Natural killer cell (primary cell): ENCODE results near the gene ACTR3. TPM values are rescaled to one million over a fixed set of nuclear protein-coding genes. Genes with fewer than 3 reads are reported as not detected.

Experiments
- ATAC-seq, 3 donors: fragments of 150-1000 bp in 2 of 3; fragments of 200-7000 bp in 1 of 3; cut with Tn5 transposase; 1 replicate in 1 of 3; 2 replicates in 2 of 3; pipeline ENCODE4 v1.10.0; 2021; ENCODE audit warnings: mild to moderate bottlenecking in 2 of 3, moderate library complexity in 2 of 3
- DNase-seq, 2 donors: peaks; one replicate each; pipeline versions ENCODE4 v3.0.0 to v3.0.0-alpha.2; 2013 to 2021; ENCODE audit warnings: mixed read lengths in 1 of 2
- H3K27ac ChIP-seq: one replicate; pipeline ENCODE4 v1.5.1; 2013; ENCODE audit warnings: mild to moderate bottlenecking, low read length
- H3K27me3 ChIP-seq: one replicate; pipeline ENCODE4 v1.6.1; 2013; ENCODE audit warnings: low read length; ENCODE audit not compliant: control insufficient read depth, insufficient read depth
- H3K36me3 ChIP-seq: one replicate; pipeline ENCODE4 v1.6.1; 2013; ENCODE audit warnings: low read length; ENCODE audit not compliant: control insufficient read depth, insufficient read depth
- H3K4me1 ChIP-seq: one replicate; pipeline ENCODE4 v1.6.1; 2013; ENCODE audit warnings: low read length; ENCODE audit not compliant: control insufficient read depth, insufficient read depth
- H3K4me3 ChIP-seq: one replicate; pipeline ENCODE4 v1.5.1; 2013; ENCODE audit warnings: low read length
- H3K9me3 ChIP-seq: one replicate; pipeline ENCODE4 v1.6.1; 2013; ENCODE audit warnings: low read length; ENCODE audit not compliant: control insufficient read depth, insufficient read depth
- H3K27ac Mint-ChIP-seq, 2 donors: one replicate each; pipeline ENCODE4 v1.8.0; 2022; ENCODE audit warnings: mild to moderate bottlenecking in 2 of 2, mixed read lengths in 2 of 2, moderate library complexity in 1 of 2
- H3K27me3 Mint-ChIP-seq, 2 donors: one replicate each; pipeline ENCODE4 v1.8.0; 2022; ENCODE audit warnings: low read depth in 2 of 2, mixed read lengths in 2 of 2
- H3K36me3 Mint-ChIP-seq: one replicate; pipeline ENCODE4 v1.8.0; 2022; ENCODE audit warnings: mixed read lengths
- H3K4me1 Mint-ChIP-seq, 2 donors: one replicate each; pipeline ENCODE4 v1.8.0; 2022; ENCODE audit warnings: mixed read lengths in 2 of 2
- H3K4me3 Mint-ChIP-seq: one replicate; pipeline ENCODE4 v1.8.0; 2022; ENCODE audit warnings: mild to moderate bottlenecking, moderate library complexity, mixed read lengths
- H3K9me3 Mint-ChIP-seq, 2 donors: one replicate each; pipeline ENCODE4 v1.8.0; 2022; ENCODE audit warnings: mixed read lengths in 2 of 2
- CTCF ChIP-seq: fragments of 200-600 bp; IDR thresholded peaks from one replicate; pipeline ENCODE4 v1.8.0; 2022; ENCODE audit warnings: antibody characterized with exemption
- WGBS: methylation state at CpG from one replicate; pipeline ENCODE4 v1.1.7; 2013; ENCODE audit warnings: missing lambda C conversion rate; ENCODE audit not compliant: insufficient coverage; 5-methylcytosine and 5-hydroxymethylcytosine counted together
- intact Hi-C: fragments of 100-400 bp; cut with micrococcal nuclease; formaldehyde crosslinking; loops from one replicate; pipeline ENCODE4 v1.14.2; 2022
- total RNA-seq, 4 donors: library from RNA; stranded (reverse); fragments of 120-200 nt in 1 of 4; gene quantifications; one replicate each; pipeline versions ENCODE4 v1.2.3 to v1.2.4, GENCODE V29; 2013 to 2022

The ACTR3 gene
- total RNA-seq, 3 donors from 2014 or later (not counting 1 experiment from before 2014, with no cell fraction given), result 323 to 428 (median 352) TPM

GRCh38 chr2:113977660-113978523 lies 88.0 kb downstream of the ACTR3 start:
- DNase-seq (no peak), ATAC-seq (no peak)
- peaks cover 3 to 17% of the 10 kb centered on the region in 2 donors for H3K4me1 Mint-ChIP-seq

GRCh38 chr2:113978524-113979190 lies 88.8 kb downstream of the ACTR3 start:
- no peak for DNase-seq
- Mint-ChIP-seq H3K27ac (peak overlapping the region; percentile 50 to 62), H3K36me3 (peaks cover 6% of the 10 kb centered on the region), H3K4me1 (peaks cover 0 to 16% of the 10 kb centered on the region in 2 donors), H3K27me3 (no peaks in the 10 kb centered on the region), H3K9me3 (no peaks in the 10 kb centered on the region), H3K4me3 (no peak overlapping the region)
- 97% methylated on average over 18 of the region's 20 CpGs for WGBS
- peaks cover 5% of the 10 kb centered on the region for H3K9me3 ChIP-seq
- intact Hi-C loops, result no loop called here
- no peak for TF ChIP-seq CTCF
- H3K4me1 ChIP-seq, result no peaks in the 10 kb centered on the region
- H3K27ac ChIP-seq, result no peak overlapping the region
- no peak overlapping the region for H3K4me3 ChIP-seq
- no peak for ATAC-seq
- peaks cover 17% of the 10 kb centered on the region for H3K36me3 ChIP-seq
- H3K27me3 ChIP-seq, result no peaks in the 10 kb centered on the region

More at GRCh38 chr2:113977660-113978523, 88.0 kb downstream of the ACTR3 start:
- no peaks in the 10 kb centered on the region for H3K9me3 Mint-ChIP-seq
- H3K9me3 ChIP-seq, result peaks cover 5% of the 10 kb centered on the region
- TF ChIP-seq CTCF, result no peak
- H3K4me3 ChIP-seq, result no peak overlapping the region
- H3K27ac Mint-ChIP-seq, result peak overlapping the region in 1 of 2 donors; percentile 51
- no peaks in the 10 kb centered on the region for H3K4me1 ChIP-seq
- intact Hi-C loops, result no loop called here
- H3K27me3 ChIP-seq, result no peaks in the 10 kb centered on the region
- no peak overlapping the region for H3K4me3 Mint-ChIP-seq
- no peaks in the 10 kb centered on the region for H3K36me3 Mint-ChIP-seq
- no peaks in the 10 kb centered on the region for H3K27me3 Mint-ChIP-seq
- peaks cover 23% of the 10 kb centered on the region for H3K36me3 ChIP-seq
- H3K27ac ChIP-seq, result no peak overlapping the region
- 83% methylated on average over 16 of the region's 16 CpGs for WGBS

- peak; percentile 49 to 56 for DNase-seq
- H3K9me3 Mint-ChIP-seq, result no peaks in the 10 kb centered on the region
- Histone ChIP-seq H3K4me3 (no peak overlapping the region), H3K27me3 (no peaks in the 10 kb centered on the region), H3K27ac (no peak overlapping the region), H3K36me3 (peaks cover 10% of the 10 kb centered on the region), H3K9me3 (peaks cover 5% of the 10 kb centered on the region), H3K4me1 (no peaks in the 10 kb centered on the region)
- TF ChIP-seq CTCF, result peak; percentile 74
- 73% methylated on average over 93 of the region's 93 CpGs for WGBS
- peak in 2 of 3 donors; percentile 35 to 64 for ATAC-seq
- H3K4me1 Mint-ChIP-seq, result peaks cover 0 to 16% of the 10 kb centered on the region in 2 donors
- intact Hi-C loops, result no loop called here
- peak overlapping the region; percentile 50 to 62 for H3K27ac Mint-ChIP-seq
- H3K4me3 Mint-ChIP-seq, result no peak overlapping the region
- H3K36me3 Mint-ChIP-seq, result peaks cover 6% of the 10 kb centered on the region
- H3K27me3 Mint-ChIP-seq, result no peaks in the 10 kb centered on the region
These were observed 89.6 kb downstream of the ACTR3 start for GRCh38 chr2:113979191-113980128.
